HepG2 (cell line): ENCODE results near the gene IL32. TPM values are rescaled to one million over a fixed set of nuclear protein-coding genes. Genes with fewer than 3 reads are reported as not detected.

ENCODE experiments used
- CBFB ChIP-seq: sonication (generic); formaldehyde crosslinking; IDR thresholded peaks from 2 replicates; pipeline ENCODE4 v1.4.0; 2020; ENCODE audit warnings: missing genetic modification reagents
- FLYWCH1 ChIP-seq: sonication (generic); formaldehyde crosslinking; IDR thresholded peaks from 2 replicates; pipeline ENCODE4 v1.8.1; 2023; ENCODE audit warnings: mild to moderate bottlenecking, missing genetic modification reagents
- HMGA1 ChIP-seq: sonication (generic); formaldehyde crosslinking; conservative IDR thresholded peaks from 2 replicates; pipeline ENCODE4 v1.4.0; 2020; ENCODE audit warnings: missing genetic modification reagents
- HOXD1 ChIP-seq: sonication (generic); formaldehyde crosslinking; IDR thresholded peaks from 2 replicates; pipeline ENCODE4 v1.5.0; 2020; ENCODE audit warnings: missing genetic modification reagents
- IRX3 ChIP-seq: sonication (generic); formaldehyde crosslinking; IDR thresholded peaks from 2 replicates; pipeline ENCODE4 v1.8.1; 2023; ENCODE audit warnings: mild to moderate bottlenecking, low read depth, missing genetic modification reagents, borderline replicate concordance
- KDM5A ChIP-seq: fragments of 200-600 bp; sonication (generic); IDR thresholded peaks from 2 replicates; pipeline ENCODE4 v1.7.0; 2018; ENCODE audit warnings: antibody characterized with exemption, mild to moderate bottlenecking, low read length, borderline replicate concordance
- NR1H2 ChIP-seq: sonication (generic); formaldehyde crosslinking; IDR thresholded peaks from 2 replicates; pipeline ENCODE4 v1.8.1; 2022; ENCODE audit warnings: low read depth, missing genetic modification reagents, borderline replicate concordance
- SOX6 ChIP-seq, 2 experiments: fragments of 450-650 bp in 1 of 2; sonication (generic) in 1 of 2; formaldehyde crosslinking in 1 of 2; IDR thresholded peaks; 2 replicates each; pipeline versions ENCODE4 v1.4.0 to v1.6.1; 2017 to 2020; ENCODE audit warnings: antibody characterized with exemption in 1 of 2, mild to moderate bottlenecking in 1 of 2, missing genetic modification reagents in 1 of 2
- SYNCRIP ChIP-seq: fragments of 200-400 bp; formaldehyde crosslinking; IDR thresholded peaks from 2 replicates; pipeline ENCODE4 v1.6.1; 2018; ENCODE audit warnings: mild to moderate bottlenecking, low read depth, low read length; ENCODE audit not compliant: insufficient read depth
- ZNF713 ChIP-seq: sonication (generic); formaldehyde crosslinking; IDR thresholded peaks from 2 replicates; pipeline ENCODE4 v1.4.0; 2020; ENCODE audit warnings: mild to moderate bottlenecking, missing genetic modification reagents
- polyA plus RNA-seq, 8 experiments: library from polyadenylated mRNA; depleted of rRNA in 3 of 8; stranded (reverse) in 7 of 8; unstranded in 1 of 8; fragments of >200 nt; fragmentation: Illumina TruSeq in 4 of 8; extraction: Trizol in 4 of 8; gene quantifications; 2 replicates each; pipeline versions ENCODE4 v1.2.1 to v1.2.3, GENCODE V29; 2011 to 2016; ENCODE audit warnings: low read depth in 4 of 8, missing spikeins in 1 of 8, mixed read lengths in 1 of 8; ENCODE audit not compliant: insufficient read depth in 1 of 8
- total RNA-seq, 5 experiments: library from RNA; depleted of rRNA; stranded (reverse); fragments of >200 nt; fragmentation: Illumina TruSeq; extraction: Trizol; gene quantifications; 2 replicates each; pipeline ENCODE4 v1.2.3, GENCODE V29; 2016; ENCODE audit warnings: low read depth in 1 of 5
- TF ChIP-seq, protein P1 (sequence below): sonication (generic); formaldehyde crosslinking; IDR thresholded peaks from 2 replicates; pipeline ENCODE4 v1.4.0; 2020; ENCODE audit warnings: missing genetic modification reagents, borderline replicate concordance
- TF ChIP-seq, protein P2 (sequence below): sonication (generic); formaldehyde crosslinking; IDR thresholded peaks from 2 replicates; pipeline ENCODE4 v1.5.1; 2020; ENCODE audit warnings: missing genetic modification reagents, mild to moderate bottlenecking, borderline replicate concordance
- TF ChIP-seq, protein P3 (sequence below): sonication (generic); formaldehyde crosslinking; IDR thresholded peaks from 2 replicates; pipeline ENCODE4 v1.9.0; 2021; ENCODE audit warnings: missing genetic modification reagents, borderline replicate concordance
- TF ChIP-seq, protein P4 (sequence below): sonication (generic); formaldehyde crosslinking; IDR thresholded peaks from 2 replicates; pipeline ENCODE4 v1.5.0; 2020; ENCODE audit warnings: mild to moderate bottlenecking, missing genetic modification reagents
- TF ChIP-seq, protein P5 (sequence below): sonication (generic); formaldehyde crosslinking; IDR thresholded peaks from 2 replicates; pipeline ENCODE4 v1.8.1; 2023; ENCODE audit warnings: missing genetic modification reagents, inconsistent platforms, borderline replicate concordance
- TF ChIP-seq, protein P6 (sequence below): sonication (generic); formaldehyde crosslinking; IDR thresholded peaks from 2 replicates; pipeline ENCODE4 v1.4.0; 2020; ENCODE audit warnings: missing genetic modification reagents

Gene IL32
- total and polyA plus RNA-seq, 2 of the 13 experiments (the other 11 are each of a cell fraction or from before 2014, with no cell fraction given): 115 to 165 TPM

DNA sequence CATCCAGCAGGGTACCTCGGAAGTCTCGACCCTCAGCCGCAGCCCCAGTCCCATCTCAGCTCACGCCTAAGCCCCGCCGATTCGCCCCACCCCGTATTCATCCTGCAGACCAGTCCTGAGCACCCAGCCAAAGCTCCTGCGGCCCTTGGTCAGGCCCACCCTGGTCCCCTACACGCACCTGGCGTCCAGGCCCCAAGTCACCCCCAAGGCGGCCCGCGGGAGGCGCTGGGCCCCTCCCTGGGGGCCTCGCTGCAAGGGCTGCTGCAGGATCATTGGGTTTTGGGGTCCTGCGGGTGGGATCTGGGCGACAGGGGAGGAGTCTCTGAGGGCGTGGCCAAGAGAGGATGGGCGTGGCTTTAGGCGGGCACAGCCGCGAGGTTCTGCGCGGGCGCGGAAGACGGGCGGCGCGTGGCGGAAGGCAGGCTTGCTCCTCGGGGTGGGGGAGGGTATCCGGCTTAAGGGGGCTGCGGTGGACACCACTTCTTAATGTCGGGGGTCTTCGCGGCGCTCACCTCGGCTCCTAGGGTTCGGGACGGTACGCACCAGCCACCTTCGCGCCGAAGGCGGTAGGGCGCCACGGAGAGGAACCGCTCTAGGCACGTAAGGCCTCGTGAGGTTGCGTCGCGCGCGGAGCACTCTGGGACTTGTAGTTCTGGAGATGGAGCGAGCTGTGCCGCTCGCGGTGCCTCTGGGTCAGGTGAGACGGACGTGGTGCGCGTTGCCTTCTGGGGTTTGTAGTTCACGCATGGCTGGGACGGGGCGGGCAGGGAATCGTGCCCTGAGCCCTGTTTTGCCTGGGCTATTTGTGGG lies 41.6 kb upstream of the IL32 start, which contains the start of the genes HCFC1R1 and THOC6 (continued):
- TF ChIP-seq, protein P1, sequence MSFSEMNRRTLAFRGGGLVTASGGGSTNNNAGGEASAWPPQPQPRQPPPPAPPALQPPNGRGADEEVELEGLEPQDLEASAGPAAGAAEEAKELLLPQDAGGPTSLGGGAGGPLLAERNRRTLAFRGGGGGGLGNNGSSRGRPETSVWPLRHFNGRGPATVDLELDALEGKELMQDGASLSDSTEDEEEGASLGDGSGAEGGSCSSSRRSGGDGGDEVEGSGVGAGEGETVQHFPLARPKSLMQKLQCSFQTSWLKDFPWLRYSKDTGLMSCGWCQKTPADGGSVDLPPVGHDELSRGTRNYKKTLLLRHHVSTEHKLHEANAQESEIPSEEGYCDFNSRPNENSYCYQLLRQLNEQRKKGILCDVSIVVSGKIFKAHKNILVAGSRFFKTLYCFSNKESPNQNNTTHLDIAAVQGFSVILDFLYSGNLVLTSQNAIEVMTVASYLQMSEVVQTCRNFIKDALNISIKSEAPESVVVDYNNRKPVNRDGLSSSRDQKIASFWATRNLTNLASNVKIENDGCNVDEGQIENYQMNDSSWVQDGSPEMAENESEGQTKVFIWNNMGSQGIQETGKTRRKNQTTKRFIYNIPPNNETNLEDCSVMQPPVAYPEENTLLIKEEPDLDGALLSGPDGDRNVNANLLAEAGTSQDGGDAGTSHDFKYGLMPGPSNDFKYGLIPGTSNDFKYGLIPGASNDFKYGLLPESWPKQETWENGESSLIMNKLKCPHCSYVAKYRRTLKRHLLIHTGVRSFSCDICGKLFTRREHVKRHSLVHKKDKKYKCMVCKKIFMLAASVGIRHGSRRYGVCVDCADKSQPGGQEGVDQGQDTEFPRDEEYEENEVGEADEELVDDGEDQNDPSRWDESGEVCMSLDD (CRISPR knock-in tag): peak; percentile 58; the same call in 1 of the 2 replicates
- no peak for TF ChIP-seq ZNF713 (CRISPR knock-in tag)
- TF ChIP-seq SYNCRIP: no peak
- TF ChIP-seq, protein P2, sequence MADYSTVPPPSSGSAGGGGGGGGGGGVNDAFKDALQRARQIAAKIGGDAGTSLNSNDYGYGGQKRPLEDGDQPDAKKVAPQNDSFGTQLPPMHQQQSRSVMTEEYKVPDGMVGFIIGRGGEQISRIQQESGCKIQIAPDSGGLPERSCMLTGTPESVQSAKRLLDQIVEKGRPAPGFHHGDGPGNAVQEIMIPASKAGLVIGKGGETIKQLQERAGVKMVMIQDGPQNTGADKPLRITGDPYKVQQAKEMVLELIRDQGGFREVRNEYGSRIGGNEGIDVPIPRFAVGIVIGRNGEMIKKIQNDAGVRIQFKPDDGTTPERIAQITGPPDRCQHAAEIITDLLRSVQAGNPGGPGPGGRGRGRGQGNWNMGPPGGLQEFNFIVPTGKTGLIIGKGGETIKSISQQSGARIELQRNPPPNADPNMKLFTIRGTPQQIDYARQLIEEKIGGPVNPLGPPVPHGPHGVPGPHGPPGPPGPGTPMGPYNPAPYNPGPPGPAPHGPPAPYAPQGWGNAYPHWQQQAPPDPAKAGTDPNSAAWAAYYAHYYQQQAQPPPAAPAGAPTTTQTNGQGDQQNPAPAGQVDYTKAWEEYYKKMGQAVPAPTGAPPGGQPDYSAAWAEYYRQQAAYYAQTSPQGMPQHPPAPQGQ (CRISPR knock-in tag): no peak
- peak; percentile 69 for TF ChIP-seq CBFB (CRISPR knock-in tag)
- TF ChIP-seq, protein P3, sequence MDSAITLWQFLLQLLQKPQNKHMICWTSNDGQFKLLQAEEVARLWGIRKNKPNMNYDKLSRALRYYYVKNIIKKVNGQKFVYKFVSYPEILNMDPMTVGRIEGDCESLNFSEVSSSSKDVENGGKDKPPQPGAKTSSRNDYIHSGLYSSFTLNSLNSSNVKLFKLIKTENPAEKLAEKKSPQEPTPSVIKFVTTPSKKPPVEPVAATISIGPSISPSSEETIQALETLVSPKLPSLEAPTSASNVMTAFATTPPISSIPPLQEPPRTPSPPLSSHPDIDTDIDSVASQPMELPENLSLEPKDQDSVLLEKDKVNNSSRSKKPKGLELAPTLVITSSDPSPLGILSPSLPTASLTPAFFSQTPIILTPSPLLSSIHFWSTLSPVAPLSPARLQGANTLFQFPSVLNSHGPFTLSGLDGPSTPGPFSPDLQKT (CRISPR knock-in tag): no peak
- no peak for TF ChIP-seq FLYWCH1
- no peak for TF ChIP-seq HMGA1 (CRISPR knock-in tag)
- peak; percentile 86; the same call in 1 of the 2 replicates for TF ChIP-seq IRX3 (CRISPR knock-in tag)
- TF ChIP-seq, protein P4, sequence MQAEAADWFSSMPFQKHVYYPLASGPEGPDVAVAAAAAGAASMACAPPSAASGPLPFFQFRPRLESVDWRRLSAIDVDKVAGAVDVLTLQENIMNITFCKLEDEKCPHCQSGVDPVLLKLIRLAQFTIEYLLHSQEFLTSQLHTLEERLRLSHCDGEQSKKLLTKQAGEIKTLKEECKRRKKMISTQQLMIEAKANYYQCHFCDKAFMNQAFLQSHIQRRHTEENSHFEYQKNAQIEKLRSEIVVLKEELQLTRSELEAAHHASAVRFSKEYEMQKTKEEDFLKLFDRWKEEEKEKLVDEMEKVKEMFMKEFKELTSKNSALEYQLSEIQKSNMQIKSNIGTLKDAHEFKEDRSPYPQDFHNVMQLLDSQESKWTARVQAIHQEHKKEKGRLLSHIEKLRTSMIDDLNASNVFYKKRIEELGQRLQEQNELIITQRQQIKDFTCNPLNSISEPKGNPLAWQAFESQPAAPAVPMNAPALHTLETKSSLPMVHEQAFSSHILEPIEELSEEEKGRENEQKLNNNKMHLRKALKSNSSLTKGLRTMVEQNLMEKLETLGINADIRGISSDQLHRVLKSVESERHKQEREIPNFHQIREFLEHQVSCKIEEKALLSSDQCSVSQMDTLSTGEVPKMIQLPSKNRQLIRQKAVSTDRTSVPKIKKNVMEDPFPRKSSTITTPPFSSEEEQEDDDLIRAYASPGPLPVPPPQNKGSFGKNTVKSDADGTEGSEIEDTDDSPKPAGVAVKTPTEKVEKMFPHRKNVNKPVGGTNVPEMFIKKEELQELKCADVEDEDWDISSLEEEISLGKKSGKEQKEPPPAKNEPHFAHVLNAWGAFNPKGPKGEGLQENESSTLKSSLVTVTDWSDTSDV (CRISPR knock-in tag): no peak
- TF ChIP-seq NR1H2 (CRISPR knock-in tag): no peak
- TF ChIP-seq, protein P5, sequence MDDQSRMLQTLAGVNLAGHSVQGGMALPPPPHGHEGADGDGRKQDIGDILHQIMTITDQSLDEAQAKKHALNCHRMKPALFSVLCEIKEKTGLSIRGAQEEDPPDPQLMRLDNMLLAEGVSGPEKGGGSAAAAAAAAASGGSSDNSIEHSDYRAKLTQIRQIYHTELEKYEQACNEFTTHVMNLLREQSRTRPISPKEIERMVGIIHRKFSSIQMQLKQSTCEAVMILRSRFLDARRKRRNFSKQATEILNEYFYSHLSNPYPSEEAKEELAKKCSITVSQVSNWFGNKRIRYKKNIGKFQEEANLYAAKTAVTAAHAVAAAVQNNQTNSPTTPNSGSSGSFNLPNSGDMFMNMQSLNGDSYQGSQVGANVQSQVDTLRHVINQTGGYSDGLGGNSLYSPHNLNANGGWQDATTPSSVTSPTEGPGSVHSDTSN: no peak
- TF ChIP-seq SOX6 (IDR thresholded peaks at IDR 0.05): no peak
- peak; percentile 26; the same call in 1 of the 2 replicates for TF ChIP-seq SOX6 (CRISPR knock-in tag; IDR thresholded peaks at IDR 0.05)
- TF ChIP-seq HOXD1 (CRISPR knock-in tag): 0 out of 2 replicates have a peak, but pooled peaks have one; percentile 34
- TF ChIP-seq, protein P6, sequence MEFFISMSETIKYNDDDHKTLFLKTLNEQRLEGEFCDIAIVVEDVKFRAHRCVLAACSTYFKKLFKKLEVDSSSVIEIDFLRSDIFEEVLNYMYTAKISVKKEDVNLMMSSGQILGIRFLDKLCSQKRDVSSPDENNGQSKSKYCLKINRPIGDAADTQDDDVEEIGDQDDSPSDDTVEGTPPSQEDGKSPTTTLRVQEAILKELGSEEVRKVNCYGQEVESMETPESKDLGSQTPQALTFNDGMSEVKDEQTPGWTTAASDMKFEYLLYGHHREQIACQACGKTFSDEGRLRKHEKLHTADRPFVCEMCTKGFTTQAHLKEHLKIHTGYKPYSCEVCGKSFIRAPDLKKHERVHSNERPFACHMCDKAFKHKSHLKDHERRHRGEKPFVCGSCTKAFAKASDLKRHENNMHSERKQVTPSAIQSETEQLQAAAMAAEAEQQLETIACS (CRISPR knock-in tag): no peak
- peak; percentile 71; the same call in 1 of the 2 replicates for TF ChIP-seq KDM5A
